ENCODE measurements around the gene ATXN1.
"Not testable (repeated sequence)": the region's sequence is repeated elsewhere in the genome, so short reads cannot be mapped to it uniquely, and the experiment has no call there.

Gene ATXN1

DNA sequence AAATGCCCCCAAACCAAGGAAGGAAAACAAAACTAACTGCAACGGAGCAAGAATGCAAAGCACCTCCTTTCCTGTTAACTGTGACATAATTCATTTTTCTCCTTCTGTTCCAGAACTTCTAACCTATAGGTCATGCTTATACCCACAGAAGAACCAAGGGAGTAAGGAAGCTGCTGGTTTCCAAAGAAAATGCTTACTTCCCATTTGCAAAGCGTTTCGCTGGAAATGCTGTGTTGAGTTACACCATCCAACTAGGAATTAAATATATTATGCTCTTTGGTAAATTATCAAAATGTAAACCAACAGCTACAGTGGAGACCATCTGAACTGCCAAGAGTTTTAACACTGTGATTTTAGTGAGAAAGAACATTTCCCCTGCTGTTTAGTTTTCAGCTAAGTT is 42.9 kb downstream of the ATXN1 start:
- DNase-seq: no peak

DNA sequence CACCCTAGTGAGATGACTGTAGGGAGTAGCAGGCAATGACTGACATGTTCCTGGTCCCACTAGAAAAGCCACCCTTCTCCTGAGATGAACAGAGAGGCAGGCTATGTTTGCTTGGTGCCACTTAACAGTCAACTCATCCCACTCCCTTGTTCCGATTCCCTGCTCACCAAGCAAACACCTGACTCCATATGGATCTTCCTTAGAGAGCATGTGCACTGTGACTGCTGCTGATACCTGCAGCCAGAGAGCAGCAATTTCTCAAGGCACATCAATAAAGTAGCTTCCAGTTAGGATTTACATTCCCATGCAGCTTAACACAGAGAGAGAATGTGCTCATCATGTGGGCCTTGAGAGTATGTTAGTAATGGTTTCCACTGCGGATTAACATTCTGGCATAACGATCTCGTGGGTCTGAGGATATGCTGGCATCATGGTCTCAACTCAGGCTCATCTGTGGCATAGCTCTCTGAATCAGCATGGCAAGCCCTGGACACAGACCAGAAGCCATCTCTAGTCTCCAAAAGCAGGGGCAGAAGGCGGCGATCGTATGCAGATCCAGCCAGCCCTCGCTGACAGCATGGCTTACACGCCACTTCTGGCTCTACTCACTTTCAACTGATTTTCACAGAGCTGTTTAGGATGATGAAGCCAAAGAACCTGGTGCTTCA is 43.9 kb downstream of the ATXN1 start:
- DNase-seq: no peak

GRCh38 chr6:16716321-16716858 is 44.9 kb downstream of the ATXN1 start:
- no peak for DNase-seq

GRCh38 chr6:16713597-16713996 is 47.7 kb downstream of the ATXN1 start:
- DNase-seq: no peak

DNA sequence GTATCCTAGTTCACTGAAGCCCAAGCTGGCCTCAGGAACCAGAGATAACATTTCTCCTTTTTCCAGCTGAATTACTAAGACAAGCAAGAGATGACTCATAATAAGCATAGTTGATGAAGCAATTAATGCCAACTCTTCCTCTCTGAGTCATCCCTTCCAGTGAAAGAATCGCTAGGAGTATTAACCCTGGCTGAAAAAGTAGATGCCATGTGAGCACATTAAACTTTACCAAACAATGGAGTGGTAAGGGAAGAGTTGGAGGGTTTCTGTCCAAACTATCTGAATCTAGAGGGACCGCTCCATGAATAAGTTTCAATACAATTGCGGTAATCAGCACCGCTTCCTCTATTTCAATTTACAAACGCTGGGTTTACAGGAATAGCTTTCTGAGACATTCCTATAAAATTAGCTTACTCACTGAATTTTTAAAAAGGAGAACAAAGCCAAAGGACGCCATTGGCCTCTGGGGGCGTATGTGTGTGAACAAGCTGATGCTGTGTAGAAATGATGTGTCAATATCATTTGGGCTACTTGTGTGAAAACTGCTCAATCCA is 48.3 kb downstream of the ATXN1 start:
- peak; percentile 79 to 95 for DNase-seq

- peak in 1 of 2 experiments; percentile 69 for DNase-seq
These were observed 48.9 kb downstream of the ATXN1 start for GRCh38 chr6:16712255-16712930.

GRCh38 chr6:16711546-16712254 is 49.6 kb downstream of the ATXN1 start:
- peak; percentile 63 to 81 for DNase-seq

DNA sequence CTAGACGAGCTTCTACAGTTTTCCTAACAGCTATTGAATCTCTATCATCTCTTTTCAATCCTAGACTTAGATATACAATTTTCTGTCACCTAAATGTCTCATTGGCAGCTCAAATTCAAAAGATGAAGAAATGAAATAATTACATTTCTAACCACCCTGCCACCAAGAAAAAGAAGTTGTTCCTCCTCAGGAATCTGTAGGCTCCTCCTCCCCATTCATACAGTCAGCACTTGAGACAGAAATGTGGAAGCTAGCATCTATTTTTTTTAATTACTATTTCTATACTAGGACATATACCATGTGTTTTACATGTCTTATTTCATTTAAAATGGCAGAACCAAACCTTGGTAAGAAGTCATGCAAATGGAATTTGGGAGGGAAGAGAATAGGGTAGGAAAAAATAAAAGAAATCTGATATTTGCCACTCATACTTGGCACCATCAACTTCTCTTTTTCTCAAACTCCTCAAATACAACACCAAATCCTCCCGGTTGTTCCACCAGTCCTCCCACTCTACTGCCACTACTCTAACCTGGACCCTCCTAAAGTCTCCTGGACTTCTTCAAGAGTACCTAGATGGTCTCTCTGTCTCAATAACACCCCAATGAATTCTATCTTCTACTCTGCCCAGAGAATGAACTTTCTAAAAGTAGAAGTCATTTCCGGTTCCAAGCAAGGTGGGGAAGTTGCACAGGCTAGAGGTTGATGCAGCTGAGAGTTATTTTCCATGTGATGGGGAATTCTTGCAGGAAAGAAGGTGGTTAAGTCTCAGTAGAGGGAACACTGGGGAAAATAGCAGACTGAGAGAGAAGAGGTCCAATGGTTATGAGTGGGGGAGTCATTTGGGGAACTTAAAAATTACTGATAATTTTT is 54.1 kb downstream of the ATXN1 start:
- DNase-seq: no peak

GRCh38 chr6:16706491-16706890 is 54.8 kb downstream of the ATXN1 start:
- not testable (repeated sequence) for DNase-seq

DNA sequence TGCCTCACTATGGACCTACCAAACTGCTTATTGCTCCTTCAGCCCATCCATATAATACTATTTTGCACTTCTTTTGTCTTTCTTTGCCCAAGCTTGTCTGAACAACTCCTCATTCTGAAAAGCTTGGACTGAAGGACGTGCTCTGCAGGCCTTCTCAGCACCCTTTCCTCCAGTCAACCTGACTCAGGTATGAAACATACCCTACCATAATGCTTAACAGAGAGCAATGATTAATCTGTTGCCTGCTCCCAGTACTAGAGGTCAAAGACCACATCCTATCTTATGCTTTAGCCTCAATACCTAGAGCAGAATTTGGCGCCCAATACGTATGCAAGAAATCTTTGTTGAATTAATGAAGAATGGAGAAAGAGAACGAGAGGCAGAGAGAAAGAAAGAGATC is 55.2 kb downstream of the ATXN1 start:
- no peak for DNase-seq

- DNase-seq: no peak
These were observed 55.9 kb downstream of the ATXN1 start for GRCh38 chr6:16705081-16705993.

DNA sequence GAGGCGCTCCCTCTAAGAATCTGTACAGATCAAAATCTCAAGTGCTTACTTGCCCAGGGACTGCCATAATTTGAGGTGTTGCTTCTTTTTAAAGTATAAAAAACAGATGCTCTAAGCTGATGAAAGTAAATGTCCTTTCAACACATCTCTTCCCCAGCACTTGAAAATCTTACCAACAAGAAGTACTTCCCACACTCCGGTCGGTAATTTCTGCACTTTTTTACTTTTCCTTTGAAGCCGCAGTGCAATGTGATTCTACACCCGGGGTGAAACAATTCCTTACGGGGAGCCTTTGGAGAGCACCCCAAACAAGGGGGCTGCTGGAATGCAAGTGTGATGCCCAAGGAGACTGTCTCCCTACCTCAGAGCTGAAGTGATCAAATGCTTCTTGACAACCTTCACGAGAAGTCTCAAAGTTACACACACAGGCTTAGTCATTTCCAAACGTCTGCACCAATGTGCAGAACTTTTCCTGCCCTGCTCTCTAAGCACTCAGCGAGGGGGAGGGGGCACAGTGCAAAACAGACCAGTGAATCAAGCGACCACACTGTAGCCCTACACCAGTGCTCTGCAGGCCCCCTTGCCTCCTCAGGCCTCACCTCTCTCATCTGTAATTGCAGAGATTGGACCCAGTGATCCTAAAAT is 56.7 kb downstream of the ATXN1 start:
- no peak for DNase-seq

GRCh38 chr6:16702627-16703378 is 58.5 kb downstream of the ATXN1 start:
- not testable (repeated sequence) for DNase-seq

- DNase-seq: no peak
These were observed 60.4 kb downstream of the ATXN1 start for GRCh38 chr6:16700916-16701234.

GRCh38 chr6:16700202-16700915 is 60.9 kb downstream of the ATXN1 start:
- DNase-seq: no peak

DNA sequence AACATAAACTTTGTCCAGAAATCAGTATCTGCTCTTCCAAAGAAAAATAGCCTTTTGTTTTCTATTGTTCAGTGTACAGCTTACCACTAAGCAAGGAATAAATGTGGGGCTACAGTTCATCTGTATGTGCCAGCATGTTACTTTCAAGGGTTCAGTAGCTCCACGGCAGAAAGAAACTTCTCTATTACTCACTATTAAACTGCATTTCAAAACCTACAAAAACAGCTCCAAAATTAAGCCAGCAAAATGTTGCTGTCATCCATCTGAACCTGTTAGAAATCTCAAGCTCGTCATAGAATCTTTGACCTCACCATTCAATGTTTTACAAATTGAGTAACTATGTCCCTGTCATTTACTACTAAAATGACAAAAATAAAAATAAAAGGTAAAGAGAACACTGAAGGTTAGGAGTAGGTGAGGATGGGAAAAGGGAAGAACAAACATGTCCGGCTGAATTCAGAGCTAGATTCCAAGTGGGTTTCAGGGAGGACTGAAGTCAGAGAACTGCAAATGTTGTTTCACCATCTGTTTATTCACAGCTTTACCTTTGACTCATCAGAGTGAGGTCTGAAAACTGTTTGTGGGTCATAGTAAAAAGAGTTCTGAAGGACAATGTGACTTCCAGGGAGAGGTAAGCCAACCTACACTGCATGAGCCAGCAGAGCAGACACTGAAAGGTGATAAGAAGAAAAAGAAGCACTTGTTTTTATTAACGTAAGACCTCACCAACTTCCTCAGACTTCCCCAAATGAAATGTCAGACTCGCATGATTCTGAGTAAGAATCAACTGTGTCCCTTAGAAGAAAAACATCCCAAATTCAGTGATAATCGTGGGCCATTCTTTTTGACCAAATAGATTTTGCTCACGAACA is 62.0 kb downstream of the ATXN1 start:
- DNase-seq: no peak

DNA sequence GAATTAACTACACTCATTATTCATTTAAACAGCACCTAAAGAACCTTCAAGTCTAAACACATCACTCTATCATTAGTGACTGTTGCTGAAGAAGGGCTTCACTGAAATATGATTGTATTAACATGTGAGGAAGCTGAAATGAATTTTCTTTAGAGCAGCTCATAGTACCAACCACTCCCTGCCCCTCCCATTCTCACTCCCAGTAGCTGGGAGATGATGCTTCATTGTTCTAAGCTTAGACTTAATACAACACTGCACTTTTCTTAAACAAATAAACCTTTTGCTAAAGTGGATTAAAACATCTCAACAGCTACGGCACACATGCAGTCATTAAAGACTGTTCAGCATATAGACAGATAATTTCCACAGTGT is 63.1 kb downstream of the ATXN1 start:
- DNase-seq: no peak

- DNase-seq: no peak
These were observed 63.7 kb downstream of the ATXN1 start for GRCh38 chr6:16697437-16698161.

All from SW 1271 (cell line).